GM12878 (cell line): ENCODE measurements around the gene ME3. TPM values are rescaled to one million over a fixed set of nuclear protein-coding genes. Genes with fewer than 3 reads are reported as not detected.

Experiments
- ATAC-seq: fragments of 200-7000 bp; cut with Tn5 transposase; 3 replicates; pipeline ENCODE4 v1.9.1; 2020; ENCODE audit warnings: mild to moderate bottlenecking, moderate library complexity
- BruUV-seq: library from RNA; stranded (reverse); fragments of 400-500 nt; replicated peaks from 2 replicates; lab custom pipeline; 2021; lab: Mats Ljungman, UMichigan
- CTCF ChIA-PET: fragments of 300-600 bp; sonication (Branson Sonifier 250); formaldehyde crosslinking; extraction: SDS; loops from one replicate; lab custom pipeline; 2021; ENCODE audit warnings: inconsistent platforms; lab: Yijun Ruan, JAX
- POLR2A ChIA-PET: fragments of 350-600 bp; formaldehyde crosslinking; extraction: SDS; loops from one replicate; lab custom pipeline; 2021; ENCODE audit warnings: inconsistent platforms; lab: Charles Lee
- RAD21 ChIA-PET: fragments of 300-600 bp; sonication (Branson Sonifier 250); formaldehyde crosslinking; loops from one replicate; lab custom pipeline; 2023; ENCODE audit warnings: antibody characterized with exemption; ENCODE audit not compliant: unreplicated experiment; lab: Charles Lee
- SMC1A ChIA-PET: fragments of 300-600 bp; sonication (Branson Sonifier 250); formaldehyde crosslinking; loops from one replicate; lab custom pipeline; 2023; ENCODE audit not compliant: unreplicated experiment, uncharacterized antibody; lab: Charles Lee
- DNase-seq: peaks from one replicate; pipeline ENCODE4 v3.0.0-alpha.2; 2011; ENCODE audit warnings: low read depth, low spot score
- FAIRE-seq: peaks from 3 replicates; lab custom pipeline; 2011; peaks lifted over from hg19 to GRCh38; lab: Jason Lieb, UNC
- H2AFZ ChIP-seq: 2 replicates; pipeline ENCODE4 v1.6.0; 2011; ENCODE audit warnings: low read depth, low read length, control low read depth; ENCODE audit not compliant: control insufficient read depth
- H3K27ac ChIP-seq: 2 replicates; pipeline ENCODE4 v1.5.1; 2011; ENCODE audit warnings: control low read depth; ENCODE audit not compliant: control insufficient read depth, insufficient read depth
- H3K27me3 ChIP-seq, 2 experiments: replicated peaks in 1 of 2; 2 replicates each; pipeline versions ENCODE4 v1.6.0 to v1.6.1; 2011; ENCODE audit warnings: low read length in 1 of 2; ENCODE audit not compliant: control insufficient read depth in 2 of 2, insufficient read depth in 2 of 2
- H3K36me3 ChIP-seq, 2 experiments: 2 replicates each; pipeline ENCODE4 v1.5.1; 2011; ENCODE audit warnings: low read length in 1 of 2; ENCODE audit not compliant: control insufficient read depth in 2 of 2, insufficient read depth in 2 of 2
- H3K4me1 ChIP-seq: 2 replicates; pipeline ENCODE4 v1.6.1; 2011; ENCODE audit warnings: mild to moderate bottlenecking, low read length, moderate library complexity, mixed read lengths; ENCODE audit not compliant: control insufficient read depth, insufficient read depth
- H3K4me2 ChIP-seq: 2 replicates; pipeline ENCODE4 v1.6.0; 2011; ENCODE audit warnings: control low read depth; ENCODE audit not compliant: control insufficient read depth, insufficient read depth
- H3K4me3 ChIP-seq: fragments of 200-600 bp; sonication (generic); 2 replicates; pipeline ENCODE4 v1.5.1; 2016
- H3K79me2 ChIP-seq: 2 replicates; pipeline ENCODE4 v1.6.0; 2011; ENCODE audit warnings: low read length; ENCODE audit not compliant: control insufficient read depth, insufficient read depth
- H3K9ac ChIP-seq: 2 replicates; pipeline ENCODE4 v1.8.0; 2011; ENCODE audit warnings: low read length, control low read depth, mixed read lengths; ENCODE audit not compliant: control insufficient read depth, insufficient read depth
- H3K9me3 ChIP-seq: replicated peaks from 3 replicates; pipeline ENCODE4 v1.5.1; 2011; ENCODE audit warnings: mild to moderate bottlenecking, low read length; ENCODE audit not compliant: control insufficient read depth, insufficient read depth
- H4K20me1 ChIP-seq: 2 replicates; pipeline ENCODE4 v1.6.0; 2011; ENCODE audit not compliant: control insufficient read depth, insufficient read depth
- BCL11A ChIP-seq: IDR thresholded peaks from 2 replicates; pipeline ENCODE4 v1.6.1; 2011; ENCODE audit warnings: low read depth, low read length
- EZH2 ChIP-seq: IDR thresholded peaks from 2 replicates; pipeline ENCODE4 v1.6.1; 2012; ENCODE audit warnings: low read depth, mild to moderate bottlenecking, control low read depth, inconsistent platforms, low read length, borderline replicate concordance; ENCODE audit not compliant: control insufficient read depth
- HCFC1 ChIP-seq: fragments of 150-350 bp; IDR thresholded peaks from 2 replicates; pipeline ENCODE4 v1.6.1; 2014; ENCODE audit warnings: low read length
- SRF ChIP-seq, 2 experiments: IDR thresholded peaks; 2 replicates each; pipeline ENCODE4 v1.6.1; 2011; ENCODE audit warnings: low read depth in 2 of 2, low read length in 2 of 2, mild to moderate bottlenecking in 1 of 2, moderate library complexity in 1 of 2
- WGBS: methylation state at CpG from one replicate; pipeline ENCODE4 v1.1.6; 2016; ENCODE audit warnings: low lambda C conversion rate; ENCODE audit not compliant: insufficient replicate concordance, insufficient coverage; ENCODE audit errors: missing lambda C conversion rate; 5-methylcytosine and 5-hydroxymethylcytosine counted together
- in situ Hi-C: fragments of 300-500 bp; cut with MboI; formaldehyde crosslinking; loops from 9 replicates; pipeline ENCODE4 v1.14.3; 2018; ENCODE audit warnings: mixed read lengths
- intact Hi-C: fragments of 100-400 bp; cut with micrococcal nuclease; formaldehyde crosslinking; loops from one replicate; pipeline ENCODE4 v1.14.2; 2022; ENCODE audit not compliant: unreplicated experiment
- polyA plus RNA-seq, 11 experiments: library from polyadenylated mRNA; depleted of rRNA in 4 of 11; unstranded in 6 of 11; stranded (reverse) in 5 of 11; fragments of >200 nt; fragmentation: Nextera tagmentation in 4 of 11; fragmentation: Illumina TruSeq in 1 of 11; extraction: Ambion mirVana in 4 of 11; extraction: Trizol in 1 of 11; gene quantifications; 1 replicate in 1 of 11; 2 replicates in 10 of 11; pipeline versions ENCODE4 v1.2.1 to v1.2.3, GENCODE V29; 2011 to 2016; ENCODE audit warnings: inconsistent platforms in 2 of 11, missing spikeins in 2 of 11, low read depth in 1 of 11
- total RNA-seq, 4 experiments: library from RNA; depleted of rRNA in 3 of 4; stranded (reverse); fragments of >200 nt in 3 of 4; fragmentation: Illumina TruSeq in 1 of 4; extraction: Trizol in 1 of 4; gene quantifications; 2 replicates each; pipeline versions ENCODE4 v1.2.1 to v1.2.3, GENCODE V29; 2013 to 2021
- TF ChIP-seq, protein P1 (sequence below): fragments of 450-650 bp; IDR thresholded peaks from 2 replicates; pipeline ENCODE4 v1.6.1; 2017; ENCODE audit warnings: mild to moderate bottlenecking, low read depth, inconsistent platforms; ENCODE audit not compliant: poor library complexity, severe bottlenecking
- TF ChIP-seq, protein P2 (sequence below): fragments of 450-650 bp; formaldehyde crosslinking; IDR thresholded peaks from 2 replicates; pipeline ENCODE4 v1.5.0; 2022; ENCODE audit warnings: mild to moderate bottlenecking, missing genetic modification characterization

ME3 gene
- total and polyA plus RNA-seq, 10 of the 15 experiments (the other 5 are each of a cell fraction or from before 2014, with no cell fraction given) = 0.06 to 0.40 (median 0.19) TPM; not detected in 2

DNA sequence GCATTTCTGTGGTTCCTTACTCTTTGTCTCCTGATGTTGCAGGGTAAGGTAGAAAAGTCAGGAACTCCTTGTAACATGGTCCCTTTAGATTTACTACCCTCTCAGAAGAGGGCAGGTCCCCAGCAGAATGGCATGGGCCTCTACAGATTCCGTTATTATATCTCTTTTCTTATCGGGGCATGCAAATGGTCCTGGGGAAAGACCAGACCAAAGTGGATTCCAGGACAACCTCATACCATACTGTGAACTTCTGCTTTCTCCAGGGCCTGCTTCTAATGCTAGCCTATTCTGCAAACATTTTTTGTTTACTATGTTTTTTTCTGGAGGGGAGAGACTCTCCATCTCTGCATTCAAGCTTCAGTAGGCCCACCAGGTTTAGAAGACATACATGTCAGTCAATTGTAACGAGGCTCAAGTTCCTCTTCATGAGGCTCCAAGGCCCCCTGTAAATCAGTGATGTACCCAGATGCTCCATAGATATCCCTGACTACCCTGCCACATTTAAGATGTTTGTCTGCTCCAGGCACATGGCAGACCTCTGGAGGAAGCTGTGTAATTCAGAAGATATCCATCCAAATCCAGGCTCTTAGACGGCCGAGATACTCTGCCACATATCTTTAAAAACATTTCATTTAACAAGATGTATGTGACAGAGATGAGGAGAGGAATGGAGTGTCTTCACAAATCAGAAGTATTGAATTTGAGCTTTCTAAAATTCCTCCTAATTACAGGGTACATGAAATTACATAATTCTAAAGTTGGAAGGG is 8.5 kb upstream of the ME3 start:
- WGBS = 46% methylated on average over 5 of the region's 5 CpGs
- Histone ChIP-seq H3K9ac (no peak overlapping the region), H2AFZ (no peak overlapping the region), H3K4me2 (no peak overlapping the region), H3K4me1 (no peaks in the 10 kb centered on the region), H3K27me3 (peaks cover 2% of the 10 kb centered on the region in 2 experiments; a peak in 2 of 4 replicates), H4K20me1 (no peaks in the 10 kb centered on the region), H3K27ac (no peak overlapping the region), H3K4me3 (no peak overlapping the region), H3K36me3 (no peaks in the 10 kb centered on the region), H3K79me2 (no peaks in the 10 kb centered on the region), H3K9me3 (no peaks in the 10 kb centered on the region)
- TF ChIP-seq HCFC1 = no peak
- TF ChIP-seq, protein P1, sequence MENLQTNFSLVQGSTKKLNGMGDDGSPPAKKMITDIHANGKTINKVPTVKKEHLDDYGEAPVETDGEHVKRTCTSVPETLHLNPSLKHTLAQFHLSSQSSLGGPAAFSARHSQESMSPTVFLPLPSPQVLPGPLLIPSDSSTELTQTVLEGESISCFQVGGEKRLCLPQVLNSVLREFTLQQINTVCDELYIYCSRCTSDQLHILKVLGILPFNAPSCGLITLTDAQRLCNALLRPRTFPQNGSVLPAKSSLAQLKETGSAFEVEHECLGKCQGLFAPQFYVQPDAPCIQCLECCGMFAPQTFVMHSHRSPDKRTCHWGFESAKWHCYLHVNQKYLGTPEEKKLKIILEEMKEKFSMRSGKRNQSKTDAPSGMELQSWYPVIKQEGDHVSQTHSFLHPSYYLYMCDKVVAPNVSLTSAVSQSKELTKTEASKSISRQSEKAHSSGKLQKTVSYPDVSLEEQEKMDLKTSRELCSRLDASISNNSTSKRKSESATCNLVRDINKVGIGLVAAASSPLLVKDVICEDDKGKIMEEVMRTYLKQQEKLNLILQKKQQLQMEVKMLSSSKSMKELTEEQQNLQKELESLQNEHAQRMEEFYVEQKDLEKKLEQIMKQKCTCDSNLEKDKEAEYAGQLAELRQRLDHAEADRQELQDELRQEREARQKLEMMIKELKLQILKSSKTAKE = no peak
- TF ChIP-seq EZH2 = no peak
- TF ChIP-seq BCL11A = no peak
- TF ChIP-seq, protein P2, sequence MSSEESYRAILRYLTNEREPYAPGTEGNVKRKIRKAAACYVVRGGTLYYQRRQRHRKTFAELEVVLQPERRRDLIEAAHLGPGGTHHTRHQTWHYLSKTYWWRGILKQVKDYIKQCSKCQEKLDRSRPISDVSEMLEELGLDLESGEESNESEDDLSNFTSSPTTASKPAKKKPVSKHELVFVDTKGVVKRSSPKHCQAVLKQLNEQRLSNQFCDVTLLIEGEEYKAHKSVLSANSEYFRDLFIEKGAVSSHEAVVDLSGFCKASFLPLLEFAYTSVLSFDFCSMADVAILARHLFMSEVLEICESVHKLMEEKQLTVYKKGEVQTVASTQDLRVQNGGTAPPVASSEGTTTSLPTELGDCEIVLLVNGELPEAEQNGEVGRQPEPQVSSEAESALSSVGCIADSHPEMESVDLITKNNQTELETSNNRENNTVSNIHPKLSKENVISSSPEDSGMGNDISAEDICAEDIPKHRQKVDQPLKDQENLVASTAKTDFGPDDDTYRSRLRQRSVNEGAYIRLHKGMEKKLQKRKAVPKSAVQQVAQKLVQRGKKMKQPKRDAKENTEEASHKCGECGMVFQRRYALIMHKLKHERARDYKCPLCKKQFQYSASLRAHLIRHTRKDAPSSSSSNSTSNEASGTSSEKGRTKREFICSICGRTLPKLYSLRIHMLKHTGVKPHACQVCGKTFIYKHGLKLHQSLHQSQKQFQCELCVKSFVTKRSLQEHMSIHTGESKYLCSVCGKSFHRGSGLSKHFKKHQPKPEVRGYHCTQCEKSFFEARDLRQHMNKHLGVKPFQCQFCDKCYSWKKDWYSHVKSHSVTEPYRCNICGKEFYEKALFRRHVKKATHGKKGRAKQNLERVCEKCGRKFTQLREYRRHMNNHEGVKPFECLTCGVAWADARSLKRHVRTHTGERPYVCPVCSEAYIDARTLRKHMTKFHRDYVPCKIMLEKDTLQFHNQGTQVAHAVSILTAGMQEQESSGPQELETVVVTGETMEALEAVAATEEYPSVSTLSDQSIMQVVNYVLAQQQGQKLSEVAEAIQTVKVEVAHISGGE (CRISPR knock-in tag) = no peak
- TF ChIP-seq SRF (IDR thresholded peaks at IDR 0.05; ENCODE audit: low read depth in 2 of 2, low read length in 2 of 2) = no peak
- no peak for FAIRE-seq
- ChIA-PET POLR2A (interaction anchor here (0.8 kb wide), 1 partner anchor 223 kb away, joined by 3 read pairs; no protein-coding TSS in a partner anchor), CTCF (interaction anchor here (1.4 kb wide), 1 partner anchor 72 kb away, joined by 3 read pairs; no protein-coding TSS in a partner anchor), RAD21 (no interaction called here), SMC1A (interaction anchor here (0.8 kb wide), 1 partner anchor 195 kb away, joined by 3 read pairs; no protein-coding TSS in a partner anchor)
- in situ Hi-C loops = no loop called here
- BruUV-seq = no TSS peak
- intact Hi-C loops = no loop called here
- no peak for ATAC-seq
- no peak for DNase-seq
